HCEC 1CT (cell line): ENCODE measurements around the gene RNF8.
"Not testable (repeated sequence)": the region's sequence is repeated elsewhere in the genome, so short reads cannot be mapped to it uniquely, and the experiment has no call there.

Experiments used
- DNase-seq: peaks from one replicate; pipeline ENCODE4 v3.0.0-alpha.2; 2017

The RNF8 gene

GRCh38 chr6:37353761-37354525 is at the start of gene RNF8:
RNF8 (plus strand) TSS chr6:37353983; CDS start chr6:37354165, 182 bp downstream.
- DNase-seq: peak; percentile 83

GRCh38 chr6:37304766-37305165 is 49.0 kb upstream of the RNF8 start:
- no peak for DNase-seq

GRCh38 chr6:37305841-37306425 is 47.9 kb upstream of the RNF8 start:
- no peak for DNase-seq

- DNase-seq: no peak
These were observed 47.1 kb upstream of the RNF8 start for GRCh38 chr6:37306624-37307222.

GRCh38 chr6:37307484-37307883 is 46.3 kb upstream of the RNF8 start:
- not testable (repeated sequence) for DNase-seq

GRCh38 chr6:37308069-37308815 is 45.5 kb upstream of the RNF8 start:
- peak; percentile 7 for DNase-seq

- no peak for DNase-seq
These were observed 44.7 kb upstream of the RNF8 start for GRCh38 chr6:37309046-37309445.

- DNase-seq: no peak
These were observed 44.1 kb upstream of the RNF8 start for GRCh38 chr6:37309692-37310091.

- DNase-seq: no peak
These were observed 42.8 kb upstream of the RNF8 start for GRCh38 chr6:37310966-37311365.

GRCh38 chr6:37311741-37312473 is 41.9 kb upstream of the RNF8 start:
- DNase-seq: peak; percentile 52

- no peak for DNase-seq
These were observed 39.9 kb upstream of the RNF8 start for GRCh38 chr6:37313723-37314486.

GRCh38 chr6:37314487-37315156 is 39.2 kb upstream of the RNF8 start:
- peak; percentile 33 for DNase-seq

- no peak for DNase-seq
These were observed 38.6 kb upstream of the RNF8 start for GRCh38 chr6:37315157-37315515.

GRCh38 chr6:37316071-37316470 is 37.7 kb upstream of the RNF8 start:
- no peak for DNase-seq

- DNase-seq: no peak
These were observed 36.3 kb upstream of the RNF8 start for GRCh38 chr6:37317312-37318038.

- no peak for DNase-seq
These were observed 34.6 kb upstream of the RNF8 start for GRCh38 chr6:37319156-37319555.

GRCh38 chr6:37319856-37320480 is 33.8 kb upstream of the RNF8 start:
- no peak for DNase-seq

GRCh38 chr6:37320646-37321045 is 33.1 kb upstream of the RNF8 start:
- DNase-seq: no peak

- DNase-seq: no peak
These were observed 32.7 kb upstream of the RNF8 start for GRCh38 chr6:37321101-37321500.
